TTC549 (cell line): ENCODE results near the gene UTS2.

Source experiments
- FAIRE-seq: peaks from 2 replicates; lab custom pipeline; 2012; peaks lifted over from hg19 to GRCh38; lab: Jason Lieb, UNC

Gene UTS2

GRCh38 chr1:7810395-7810794 is 42.5 kb downstream of the UTS2 start:
- FAIRE-seq = no peak

- FAIRE-seq = no peak
Observed at GRCh38 chr1:7809742-7810141, 43.1 kb downstream of the UTS2 start.

GRCh38 chr1:7808253-7808844 is 44.5 kb downstream of the UTS2 start:
- FAIRE-seq = peak; percentile 42

- no peak for FAIRE-seq
Observed at GRCh38 chr1:7805460-7805859, 47.4 kb downstream of the UTS2 start.
